ENCODE measurements around the gene MAS1L. TPM values are rescaled to one million over a fixed set of nuclear protein-coding genes. Genes with fewer than 3 reads are reported as not detected.

Gene MAS1L
- total RNA-seq, 1 experiment from 2014 or later: not detected

DNA sequence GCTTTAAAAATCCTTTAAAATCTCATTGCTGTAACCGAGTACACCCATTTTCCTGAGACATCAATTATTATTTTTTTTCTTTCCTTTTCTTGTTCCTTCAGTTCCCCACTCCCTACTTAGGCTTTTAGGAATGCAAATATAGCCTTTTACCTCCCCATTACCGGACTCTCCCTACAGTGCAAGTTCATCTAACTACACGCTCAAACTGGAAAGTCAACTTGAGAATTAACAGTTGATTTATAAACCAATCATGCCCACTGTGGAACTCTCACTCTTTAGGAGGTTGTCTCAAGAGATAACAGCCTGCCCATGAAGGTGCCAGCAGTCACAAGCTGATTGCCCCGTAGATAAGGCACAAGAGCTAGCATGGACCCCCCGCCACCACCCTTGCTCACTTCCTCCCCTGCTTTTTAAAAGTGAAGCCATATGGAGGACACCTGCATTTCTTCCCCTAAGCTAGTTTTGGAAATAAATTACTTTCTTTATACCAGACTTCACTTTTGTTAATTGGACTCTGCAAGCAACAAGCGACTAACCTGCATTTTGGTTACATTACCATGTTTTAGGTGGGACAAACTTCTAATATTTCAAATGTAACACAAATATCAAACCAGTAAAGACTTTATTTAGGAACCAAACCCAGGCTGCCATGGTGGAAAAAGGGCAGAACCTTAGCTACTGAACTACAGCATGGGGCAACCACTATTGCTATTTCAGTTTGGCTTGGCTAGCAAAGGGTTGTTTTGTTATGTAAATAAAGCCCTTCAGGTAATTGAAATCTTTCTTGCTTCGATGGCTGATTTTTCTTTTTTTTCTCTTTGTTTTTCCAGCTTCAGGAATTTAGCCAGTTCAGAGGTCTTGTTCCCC is 36.9 kb upstream of the MAS1L start:
- H3K9me3 ChIP-seq (ENCODE audit: control insufficient read depth in 1 of 2, insufficient read depth in 1 of 2, low read depth in 1 of 2, low read length in 2 of 2): no peaks in the 10 kb centered on the region
- no peaks in the 10 kb centered on the region for H3K36me3 ChIP-seq (ENCODE audit: control insufficient read depth in 1 of 2, insufficient read depth in 2 of 2, low read length in 2 of 2)
- CTCF ChIA-PET: no interaction called here
- intact Hi-C loops (cut with micrococcal nuclease): no loop called here
- H3K9me2 ChIP-seq (ENCODE audit: insufficient read depth): no peaks in the 10 kb centered on the region
- DNase-seq (ENCODE audit: low read depth, low spot score) (no peak), ATAC-seq (no peak)
- TF ChIP-seq ZNF274 (IDR thresholded peaks at IDR 0.05; ENCODE audit: low read depth, low read length) (no peak), EZH2phosphoT487 (IDR thresholded peaks at IDR 0.05; ENCODE audit: borderline replicate concordance) (no peak), CEBPB (IDR thresholded peaks at IDR 0.05; ENCODE audit: low read depth) (no peak), JUND (IDR thresholded peaks at IDR 0.05) (no peak)
- TF ChIP-seq, protein P1, sequence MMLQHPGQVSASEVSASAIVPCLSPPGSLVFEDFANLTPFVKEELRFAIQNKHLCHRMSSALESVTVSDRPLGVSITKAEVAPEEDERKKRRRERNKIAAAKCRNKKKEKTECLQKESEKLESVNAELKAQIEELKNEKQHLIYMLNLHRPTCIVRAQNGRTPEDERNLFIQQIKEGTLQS (IDR thresholded peaks at IDR 0.05): no peak
- TF ChIP-seq, protein P2, sequence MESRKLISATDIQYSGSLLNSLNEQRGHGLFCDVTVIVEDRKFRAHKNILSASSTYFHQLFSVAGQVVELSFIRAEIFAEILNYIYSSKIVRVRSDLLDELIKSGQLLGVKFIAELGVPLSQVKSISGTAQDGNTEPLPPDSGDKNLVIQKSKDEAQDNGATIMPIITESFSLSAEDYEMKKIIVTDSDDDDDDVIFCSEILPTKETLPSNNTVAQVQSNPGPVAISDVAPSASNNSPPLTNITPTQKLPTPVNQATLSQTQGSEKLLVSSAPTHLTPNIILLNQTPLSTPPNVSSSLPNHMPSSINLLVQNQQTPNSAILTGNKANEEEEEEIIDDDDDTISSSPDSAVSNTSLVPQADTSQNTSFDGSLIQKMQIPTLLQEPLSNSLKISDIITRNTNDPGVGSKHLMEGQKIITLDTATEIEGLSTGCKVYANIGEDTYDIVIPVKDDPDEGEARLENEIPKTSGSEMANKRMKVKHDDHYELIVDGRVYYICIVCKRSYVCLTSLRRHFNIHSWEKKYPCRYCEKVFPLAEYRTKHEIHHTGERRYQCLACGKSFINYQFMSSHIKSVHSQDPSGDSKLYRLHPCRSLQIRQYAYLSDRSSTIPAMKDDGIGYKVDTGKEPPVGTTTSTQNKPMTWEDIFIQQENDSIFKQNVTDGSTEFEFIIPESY (IDR thresholded peaks at IDR 0.05; ENCODE audit: extremely low read depth, insufficient replicate concordance, low read length): no peak
- no peak overlapping the region for H2AFZ ChIP-seq (ENCODE audit: low read depth, low read length, poor library complexity, severe bottlenecking)
- POLR2A ChIA-PET: no interaction called here
- no peaks in the 10 kb centered on the region for H3K27me3 ChIP-seq (ENCODE audit: insufficient read depth, low read length)
- RAD21 ChIA-PET (ENCODE audit: low non-redundant PET in 1 of 2, low total read pairs in 2 of 2, uncharacterized antibody in 2 of 2, unreplicated experiment in 2 of 2): no interaction called here
- no peak overlapping the region for H3K9ac ChIP-seq (ENCODE audit: low read length)
- no peak overlapping the region for H3K4me2 ChIP-seq (ENCODE audit: low read length)
- H3K27ac ChIP-seq (ENCODE audit: low read depth, low read length): no peak overlapping the region
- H3K79me2 ChIP-seq (ENCODE audit: insufficient read depth, low read length): no peaks in the 10 kb centered on the region
- BruUV-seq (replicated peaks): no TSS peak
- no peaks in the 10 kb centered on the region for H4K20me1 ChIP-seq (ENCODE audit: insufficient read depth)
- H3K4me1 ChIP-seq (ENCODE audit: control insufficient read depth in 1 of 2, insufficient read depth in 2 of 2, low read length in 2 of 2): no peaks in the 10 kb centered on the region
- H3K4me3 ChIP-seq (replicated peaks in 1 of 2; ENCODE audit: low read depth in 1 of 2, low read length in 2 of 2): no peak overlapping the region

DNA sequence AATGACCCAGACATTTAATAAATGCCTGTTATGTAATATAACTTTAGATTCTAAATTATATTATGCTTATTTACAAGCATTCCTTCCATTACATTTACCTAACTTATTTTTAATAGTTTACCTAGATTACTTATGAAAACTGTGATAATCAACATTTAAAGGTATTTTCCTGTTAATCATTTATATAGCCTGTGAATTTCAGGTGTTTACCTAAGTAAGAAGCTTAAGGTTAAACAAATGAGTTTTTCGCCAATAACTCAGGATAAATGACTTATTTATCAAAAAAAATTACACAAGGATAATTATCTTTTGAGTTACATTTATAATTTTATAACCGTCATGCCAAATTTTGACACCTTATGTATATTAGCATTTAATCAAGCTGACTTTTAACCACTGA is 36.3 kb upstream of the MAS1L start:
- no peak overlapping the region for H3K4me2 ChIP-seq (ENCODE audit: low read length)
- ChIA-PET CTCF (no interaction called here), POLR2A (no interaction called here), RAD21 (ENCODE audit: low non-redundant PET in 1 of 2, low total read pairs in 2 of 2, uncharacterized antibody in 2 of 2, unreplicated experiment in 2 of 2) (no interaction called here)
- ATAC-seq (no peak), DNase-seq (ENCODE audit: low read depth, low spot score) (no peak)
- intact Hi-C loops (cut with micrococcal nuclease): no loop called here
- H4K20me1 ChIP-seq (ENCODE audit: insufficient read depth): no peaks in the 10 kb centered on the region
- no peaks in the 10 kb centered on the region for H3K4me1 ChIP-seq (ENCODE audit: control insufficient read depth in 1 of 2, insufficient read depth in 2 of 2, low read length in 2 of 2)
- H3K9me2 ChIP-seq (ENCODE audit: insufficient read depth): no peaks in the 10 kb centered on the region
- TF ChIP-seq, protein P3, sequence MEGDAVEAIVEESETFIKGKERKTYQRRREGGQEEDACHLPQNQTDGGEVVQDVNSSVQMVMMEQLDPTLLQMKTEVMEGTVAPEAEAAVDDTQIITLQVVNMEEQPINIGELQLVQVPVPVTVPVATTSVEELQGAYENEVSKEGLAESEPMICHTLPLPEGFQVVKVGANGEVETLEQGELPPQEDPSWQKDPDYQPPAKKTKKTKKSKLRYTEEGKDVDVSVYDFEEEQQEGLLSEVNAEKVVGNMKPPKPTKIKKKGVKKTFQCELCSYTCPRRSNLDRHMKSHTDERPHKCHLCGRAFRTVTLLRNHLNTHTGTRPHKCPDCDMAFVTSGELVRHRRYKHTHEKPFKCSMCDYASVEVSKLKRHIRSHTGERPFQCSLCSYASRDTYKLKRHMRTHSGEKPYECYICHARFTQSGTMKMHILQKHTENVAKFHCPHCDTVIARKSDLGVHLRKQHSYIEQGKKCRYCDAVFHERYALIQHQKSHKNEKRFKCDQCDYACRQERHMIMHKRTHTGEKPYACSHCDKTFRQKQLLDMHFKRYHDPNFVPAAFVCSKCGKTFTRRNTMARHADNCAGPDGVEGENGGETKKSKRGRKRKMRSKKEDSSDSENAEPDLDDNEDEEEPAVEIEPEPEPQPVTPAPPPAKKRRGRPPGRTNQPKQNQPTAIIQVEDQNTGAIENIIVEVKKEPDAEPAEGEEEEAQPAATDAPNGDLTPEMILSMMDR (IDR thresholded peaks at IDR 0.05 in 2 of 3, conservative IDR thresholded peaks at IDR 0.05 in 1 of 3; ENCODE audit: borderline replicate concordance in 1 of 3, insufficient read depth in 1 of 3, low read depth in 2 of 3, low read length in 2 of 3): no peak
- TF ChIP-seq ZNF274 (IDR thresholded peaks at IDR 0.05; ENCODE audit: low read depth, low read length): no peak
- no peak for TF ChIP-seq POLR2AphosphoS5 (IDR thresholded peaks at IDR 0.05; ENCODE audit: low read depth, low read length)
- no peak for TF ChIP-seq EGR1 (IDR thresholded peaks at IDR 0.05; ENCODE audit: low read depth)
- TF ChIP-seq, protein P1 (IDR thresholded peaks at IDR 0.05): no peak
- TF ChIP-seq RAD21 (IDR thresholded peaks at IDR 0.05; ENCODE audit: low read depth): no peak
- no peak for TF ChIP-seq ELF1 (IDR thresholded peaks at IDR 0.05; ENCODE audit: borderline replicate concordance, low read depth)
- TF ChIP-seq, protein P4, sequence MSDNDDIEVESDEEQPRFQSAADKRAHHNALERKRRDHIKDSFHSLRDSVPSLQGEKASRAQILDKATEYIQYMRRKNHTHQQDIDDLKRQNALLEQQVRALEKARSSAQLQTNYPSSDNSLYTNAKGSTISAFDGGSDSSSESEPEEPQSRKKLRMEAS (IDR thresholded peaks at IDR 0.05): no peak
- TF ChIP-seq SP1 (IDR thresholded peaks at IDR 0.05; ENCODE audit: low read depth): no peak
- H3K27ac ChIP-seq (ENCODE audit: low read depth, low read length): no peak overlapping the region
- no peaks in the 10 kb centered on the region for H3K79me2 ChIP-seq (ENCODE audit: insufficient read depth, low read length)
- no TSS peak for BruUV-seq (replicated peaks)
- H3K9me3 ChIP-seq (ENCODE audit: control insufficient read depth in 1 of 2, insufficient read depth in 1 of 2, low read depth in 1 of 2, low read length in 2 of 2): no peaks in the 10 kb centered on the region
- H3K4me3 ChIP-seq (replicated peaks in 1 of 2; ENCODE audit: low read depth in 1 of 2, low read length in 2 of 2): no peak overlapping the region
- H3K27me3 ChIP-seq (ENCODE audit: insufficient read depth, low read length): no peaks in the 10 kb centered on the region
- H3K9ac ChIP-seq (ENCODE audit: low read length): no peak overlapping the region
- H2AFZ ChIP-seq (ENCODE audit: low read depth, low read length, poor library complexity, severe bottlenecking): no peak overlapping the region
- H3K36me3 ChIP-seq (ENCODE audit: control insufficient read depth in 1 of 2, insufficient read depth in 2 of 2, low read length in 2 of 2): no peaks in the 10 kb centered on the region

All from HCT116 (cell line).